ENCODE measurements around the gene FAM50A.
A peak's percentile ranks its signal among the peaks of the same experiment; 100 is the strongest.

The FAM50A gene

GRCh38 chrX:154457491-154458115, 13.7 kb downstream of the FAM50A start:
- TF ChIP-seq REST (IDR thresholded peaks at IDR 0.05; ENCODE audit: insufficient replicate concordance, low read depth) (no peak), GABPA (IDR thresholded peaks at IDR 0.05; ENCODE audit: low read depth) (no peak)
- no peak for DNase-seq (ENCODE audit: low read depth in 1 of 2, low spot score in 1 of 2)
- peaks cover 4% of the 10 kb centered on the region for H3K27me3 ChIP-seq (ENCODE audit: insufficient read depth, poor library complexity, severe bottlenecking)
- peak overlapping the region; percentile 44 for H3K4me3 ChIP-seq (replicated peaks; ENCODE audit: insufficient read depth, low read length)
- H3K27ac ChIP-seq (replicated peaks) = no peak overlapping the region

- Histone ChIP-seq H3K4me3 (replicated peaks; ENCODE audit: insufficient read depth, low read length) (peak within 1 kb of the TSS; percentile 44), H3K27ac (replicated peaks) (no peak within 1 kb of the TSS), H3K27me3 (ENCODE audit: insufficient read depth, poor library complexity, severe bottlenecking) (peaks cover 4% of the 10 kb centered on the region)
- TF ChIP-seq SPI1 (IDR thresholded peaks at IDR 0.05; ENCODE audit: borderline replicate concordance, low read depth) = no peak
- no peak for TF ChIP-seq POLR2AphosphoS5 (IDR thresholded peaks at IDR 0.05; ENCODE audit: low read depth)
- no peak for TF ChIP-seq GABPA (IDR thresholded peaks at IDR 0.05; ENCODE audit: low read depth)
- DNase-seq (ENCODE audit: low read depth in 1 of 2, low spot score in 1 of 2) = no peak
These were observed 14.4 kb downstream of the FAM50A start, which contains the start of gene PLXNA3 for GRCh38 chrX:154458116-154458953. TSS of gene PLXNA3 (plus strand) at chrX:154458281. CDS start at chrX:154460184, 1,903 bp downstream.

DNA sequence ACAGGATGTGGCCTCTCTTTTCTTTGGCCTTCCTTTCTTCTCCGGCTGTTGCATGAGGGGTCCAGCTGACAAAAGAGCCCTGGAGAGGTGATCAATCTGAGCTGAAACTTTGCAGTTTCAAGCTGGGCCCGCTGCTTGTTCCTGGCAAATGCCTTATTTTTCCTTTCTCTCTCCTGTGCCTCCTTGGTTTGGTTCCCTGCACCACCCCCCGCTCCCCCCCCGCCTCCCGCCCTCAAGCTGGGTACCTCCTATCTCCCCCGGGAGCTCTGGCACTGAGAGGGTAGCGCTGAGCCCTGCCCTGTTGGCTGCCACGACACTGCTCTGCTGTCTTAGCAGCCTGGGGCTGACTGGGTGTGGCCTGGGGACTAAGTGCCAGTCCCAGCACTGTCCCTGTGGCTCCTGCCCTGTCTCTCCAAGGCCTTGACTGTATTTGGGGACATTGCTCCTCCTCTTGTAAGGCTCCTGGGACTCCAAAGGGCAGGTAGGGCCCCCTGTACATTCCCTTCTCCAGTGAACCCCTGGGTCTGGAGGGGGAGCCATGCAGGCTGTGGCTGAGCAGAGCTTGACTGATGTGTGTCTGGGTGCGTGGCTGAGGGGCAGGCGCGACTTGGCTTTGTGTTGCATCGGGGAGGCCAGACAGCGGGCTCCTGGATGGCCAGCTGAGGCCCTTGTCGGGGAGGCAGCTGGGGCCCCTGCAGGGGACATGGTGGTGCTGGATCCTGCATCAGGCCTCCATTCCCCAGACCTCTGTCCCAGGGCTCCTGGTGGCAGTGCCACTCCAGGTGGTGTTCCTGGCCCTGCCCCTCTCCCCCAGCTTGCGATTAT, 15.2 kb downstream of the FAM50A start:
- no peak overlapping the region for H3K27ac ChIP-seq (replicated peaks)
- H3K4me3 ChIP-seq (replicated peaks; ENCODE audit: insufficient read depth, low read length) = no peak overlapping the region
- no peak for DNase-seq (ENCODE audit: low read depth in 1 of 2, low spot score in 1 of 2)
- TF ChIP-seq GABPA (IDR thresholded peaks at IDR 0.05; ENCODE audit: low read depth) = no peak
- TF ChIP-seq SPI1 (IDR thresholded peaks at IDR 0.05; ENCODE audit: borderline replicate concordance, low read depth) = no peak
- no peak for TF ChIP-seq REST (IDR thresholded peaks at IDR 0.05; ENCODE audit: insufficient replicate concordance, low read depth)
- no peak for TF ChIP-seq POLR2AphosphoS5 (IDR thresholded peaks at IDR 0.05; ENCODE audit: low read depth)
- TF ChIP-seq, protein P1, sequence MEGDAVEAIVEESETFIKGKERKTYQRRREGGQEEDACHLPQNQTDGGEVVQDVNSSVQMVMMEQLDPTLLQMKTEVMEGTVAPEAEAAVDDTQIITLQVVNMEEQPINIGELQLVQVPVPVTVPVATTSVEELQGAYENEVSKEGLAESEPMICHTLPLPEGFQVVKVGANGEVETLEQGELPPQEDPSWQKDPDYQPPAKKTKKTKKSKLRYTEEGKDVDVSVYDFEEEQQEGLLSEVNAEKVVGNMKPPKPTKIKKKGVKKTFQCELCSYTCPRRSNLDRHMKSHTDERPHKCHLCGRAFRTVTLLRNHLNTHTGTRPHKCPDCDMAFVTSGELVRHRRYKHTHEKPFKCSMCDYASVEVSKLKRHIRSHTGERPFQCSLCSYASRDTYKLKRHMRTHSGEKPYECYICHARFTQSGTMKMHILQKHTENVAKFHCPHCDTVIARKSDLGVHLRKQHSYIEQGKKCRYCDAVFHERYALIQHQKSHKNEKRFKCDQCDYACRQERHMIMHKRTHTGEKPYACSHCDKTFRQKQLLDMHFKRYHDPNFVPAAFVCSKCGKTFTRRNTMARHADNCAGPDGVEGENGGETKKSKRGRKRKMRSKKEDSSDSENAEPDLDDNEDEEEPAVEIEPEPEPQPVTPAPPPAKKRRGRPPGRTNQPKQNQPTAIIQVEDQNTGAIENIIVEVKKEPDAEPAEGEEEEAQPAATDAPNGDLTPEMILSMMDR (IDR thresholded peaks at IDR 0.05; ENCODE audit: insufficient read depth, low read length) = no peak
- H3K27me3 ChIP-seq (ENCODE audit: insufficient read depth, poor library complexity, severe bottlenecking) = peaks cover 4% of the 10 kb centered on the region

- DNase-seq (ENCODE audit: low read depth in 1 of 2, low spot score in 1 of 2) = no peak
- TF ChIP-seq GABPA (IDR thresholded peaks at IDR 0.05; ENCODE audit: low read depth) (no peak), REST (IDR thresholded peaks at IDR 0.05; ENCODE audit: insufficient replicate concordance, low read depth) (no peak), POLR2AphosphoS5 (IDR thresholded peaks at IDR 0.05; ENCODE audit: low read depth) (no peak), SPI1 (IDR thresholded peaks at IDR 0.05; ENCODE audit: borderline replicate concordance, low read depth) (no peak)
- TF ChIP-seq, protein P1 (IDR thresholded peaks at IDR 0.05; ENCODE audit: insufficient read depth, low read length) = no peak
- Histone ChIP-seq H3K4me3 (replicated peaks; ENCODE audit: insufficient read depth, low read length) (no peak overlapping the region), H3K27ac (replicated peaks) (no peak overlapping the region), H3K27me3 (ENCODE audit: insufficient read depth, poor library complexity, severe bottlenecking) (peaks cover 4% of the 10 kb centered on the region)
These were observed 15.9 kb downstream of the FAM50A start for GRCh38 chrX:154459832-154460231.

All from HL-60 (cell line).